ENCODE measurements around the gene MOV10.
A peak's percentile ranks its signal among the peaks of the same experiment; 100 is the strongest.

The MOV10 gene

GRCh38 chr1:112636056-112636455, 38.4 kb upstream of the MOV10 start:
- peaks cover 0 to under 1% of the 10 kb centered on the region in 2 experiments; a peak in 2 of 3 replicates for H3K36me3 ChIP-seq (ENCODE audit: control insufficient read depth in 2 of 2, insufficient read depth in 1 of 2, low read length in 2 of 2)
- peaks cover 34% of the 10 kb centered on the region for H3K4me1 ChIP-seq (ENCODE audit: control insufficient read depth, insufficient read depth, low read length)
- H3K27ac ChIP-seq (ENCODE audit: extremely low read depth, low read depth, low read length), result no peak overlapping the region
- TF ChIP-seq ZSCAN4 (tag by site-specific recombination; IDR thresholded peaks at IDR 0.05) (no peak), ZBTB48 (tag by site-specific recombination; IDR thresholded peaks at IDR 0.05) (no peak), KLF1 (tag by site-specific recombination; IDR thresholded peaks at IDR 0.05) (no peak), ZNF302 (tag by site-specific recombination; IDR thresholded peaks at IDR 0.05; ENCODE audit: low read depth) (no peak), ZNF404 (tag by site-specific recombination; IDR thresholded peaks at IDR 0.05) (no peak), TSHZ1 (tag by site-specific recombination; IDR thresholded peaks at IDR 0.05; ENCODE audit: borderline replicate concordance) (no peak), ZNF521 (tag by site-specific recombination; IDR thresholded peaks at IDR 0.05) (no peak), ZNF677 (tag by site-specific recombination; IDR thresholded peaks at IDR 0.05) (no peak), GLIS2 (tag by site-specific recombination; IDR thresholded peaks at IDR 0.05) (no peak), ZNF600 (tag by site-specific recombination; IDR thresholded peaks at IDR 0.05) (no peak), ZNF398 (tag by site-specific recombination; IDR thresholded peaks at IDR 0.05) (no peak), SP7 (tag by site-specific recombination; IDR thresholded peaks at IDR 0.05) (no peak), ZNF211 (tag by site-specific recombination; IDR thresholded peaks at IDR 0.05; ENCODE audit: low read depth) (no peak), ZNF529 (tag by site-specific recombination; IDR thresholded peaks at IDR 0.05; ENCODE audit: insufficient replicate concordance) (no peak), ZBTB21 (tag by site-specific recombination; IDR thresholded peaks at IDR 0.05) (no peak), ZNF184 (tag by site-specific recombination; IDR thresholded peaks at IDR 0.05) (no peak)
- no peak overlapping the region for H3K4me3 ChIP-seq (ENCODE audit: low read depth, low read length)
- POLR2A ChIA-PET, result interaction anchor here (2.5 kb wide), 1 partner anchor 38 kb away, joined by 12 read pairs; the partner anchor contains the start of gene MOV10
- H3K9me3 ChIP-seq (ENCODE audit: control insufficient read depth, insufficient read depth, low read depth, low read length), result no peaks in the 10 kb centered on the region
- CTCF ChIA-PET, result no interaction called here

- CTCF ChIA-PET, result interaction anchor here (0.6 to 1.4 kb wide), 5 partner anchors 10 to 226 kb away, joined by 3 to 7 read pairs (median 4); no protein-coding TSS in a partner anchor
- POLR2A ChIA-PET, result interaction anchor here (1.1 to 2.5 kb wide), 4 partner anchors 17 to 68 kb away, joined by 3 to 12 read pairs (median 4); partner anchors contain the start of genes CAPZA1, MOV10 and ST7L
- no peaks in the 10 kb centered on the region; a peak in 1 of 3 replicates for H3K36me3 ChIP-seq (ENCODE audit: control insufficient read depth in 2 of 2, insufficient read depth in 1 of 2, low read length in 2 of 2)
- no peak overlapping the region for H3K4me3 ChIP-seq (ENCODE audit: low read depth, low read length)
- H3K9me3 ChIP-seq (ENCODE audit: control insufficient read depth, insufficient read depth, low read depth, low read length), result no peaks in the 10 kb centered on the region
- H3K4me1 ChIP-seq (ENCODE audit: control insufficient read depth, insufficient read depth, low read length), result peaks cover 34% of the 10 kb centered on the region
- no peak overlapping the region for H3K27ac ChIP-seq (ENCODE audit: extremely low read depth, low read depth, low read length)
- peak; percentile 15; the same call in 1 of the 2 replicates for TF ChIP-seq WT1 (tag by site-specific recombination; IDR thresholded peaks at IDR 0.05)
- TF ChIP-seq GFI1B (tag by site-specific recombination; IDR thresholded peaks at IDR 0.05), result 0 out of 2 replicates have a peak, but pooled peaks have one; percentile 11
- no peak for TF ChIP-seq RBAK (tag by site-specific recombination; IDR thresholded peaks at IDR 0.05)
- no peak for TF ChIP-seq ZNF510 (tag by site-specific recombination; IDR thresholded peaks at IDR 0.05; ENCODE audit: insufficient replicate concordance)
- TF ChIP-seq ZNF140 (tag by site-specific recombination; IDR thresholded peaks at IDR 0.05), result 0 out of 2 replicates have a peak, but pooled peaks have one; percentile 12
- no peak for TF ChIP-seq ZSCAN23 (tag by site-specific recombination; IDR thresholded peaks at IDR 0.05)
Measured at GRCh38 chr1:112636597-112637253, 37.7 kb upstream of the MOV10 start.
